HCT116 (cell line): Measurements from ENCODE around the gene POLR3H. TPM values are rescaled to one million over a fixed set of nuclear protein-coding genes. Genes with fewer than 3 reads are reported as not detected.

Source experiments
- ATAC-seq: fragments of 200-7000 bp; cut with Tn5 transposase; 2 replicates; pipeline ENCODE4 v1.9.1; 2020; ENCODE audit warnings: mild to moderate bottlenecking, moderate library complexity
- BruUV-seq: library from RNA; stranded (reverse); fragments of 400-500 nt; replicated peaks from 2 replicates; lab custom pipeline; 2021; lab: Mats Ljungman, UMichigan
- CTCF ChIA-PET: fragments of 300-600 bp; sonication (Branson Sonifier 250); formaldehyde crosslinking; loops from one replicate; lab custom pipeline; 2021; ENCODE audit warnings: antibody characterized with exemption; lab: Charles Lee
- POLR2A ChIA-PET: fragments of 300-600, 350-600 bp; sonication (Branson Sonifier 250); formaldehyde crosslinking; loops from one replicate; lab custom pipeline; 2021; ENCODE audit warnings: antibody characterized with exemption; lab: Charles Lee
- RAD21 ChIA-PET, 2 experiments: fragments of 300-600 bp; sonication (Branson Sonifier 250); formaldehyde crosslinking; loops; one replicate each; lab custom pipeline; 2023; ENCODE audit warnings: low total read pairs in 2 of 2; ENCODE audit not compliant: uncharacterized antibody in 2 of 2, unreplicated experiment in 2 of 2, low non-redundant PET in 1 of 2; lab: Charles Lee
- DNase-seq: peaks from one replicate; pipeline ENCODE4 v3.0.0-alpha.2; 2010; ENCODE audit warnings: low read depth, low spot score
- H2AFZ ChIP-seq: fragments of 200-600 bp; shearing (Covaris generic), sonication (generic); 2 replicates; pipeline ENCODE4 v1.6.1; 2017; ENCODE audit warnings: low read depth, mixed run types, mixed read lengths, antibody characterized with exemption, low read length; ENCODE audit not compliant: poor library complexity, severe bottlenecking
- H3K27ac ChIP-seq: 2 replicates; pipeline ENCODE4 v1.5.1; 2012; ENCODE audit warnings: low read depth, low read length
- H3K27me3 ChIP-seq: fragments of 200-600 bp; sonication (generic); 2 replicates; pipeline ENCODE4 v1.6.1; 2016; ENCODE audit warnings: mixed run types, low read length, mixed read lengths; ENCODE audit not compliant: insufficient read depth
- H3K36me3 ChIP-seq, 2 experiments: fragments of 200-500 bp in 1 of 2; fragments of 200-600 bp in 1 of 2; sonication (Bioruptor generic) in 1 of 2; sonication (generic) in 1 of 2; 2 replicates each; pipeline versions ENCODE4 v1.5.1 to v1.6.1; 2014 to 2016; ENCODE audit warnings: low read length in 2 of 2, inconsistent platforms in 1 of 2, mixed read lengths in 1 of 2, mixed run types in 1 of 2; ENCODE audit not compliant: insufficient read depth in 2 of 2, control insufficient read depth in 1 of 2
- H3K4me1 ChIP-seq, 2 experiments: fragments of 200-600 bp in 1 of 2; sonication (generic) in 1 of 2; 2 replicates each; pipeline versions ENCODE4 v1.5.1 to v1.6.1; 2012 to 2017; ENCODE audit warnings: low read length in 2 of 2, inconsistent platforms in 1 of 2, mild to moderate bottlenecking in 1 of 2, mixed read lengths in 1 of 2, mixed run types in 1 of 2, moderate library complexity in 1 of 2; ENCODE audit not compliant: insufficient read depth in 2 of 2, control insufficient read depth in 1 of 2
- H3K4me2 ChIP-seq: fragments of 200-600 bp; sonication (generic); 2 replicates; pipeline ENCODE4 v1.6.1; 2017; ENCODE audit warnings: mixed run types, low read length, mixed read lengths
- H3K4me3 ChIP-seq, 2 experiments: fragments of 200-600 bp in 1 of 2; sonication (generic) in 1 of 2; replicated peaks in 1 of 2; 2 replicates each; pipeline ENCODE4 v1.5.1; 2011 to 2016; ENCODE audit warnings: low read length in 2 of 2, control low read depth in 1 of 2, low read depth in 1 of 2, mild to moderate bottlenecking in 1 of 2, mixed read lengths in 1 of 2, mixed run types in 1 of 2
- H3K79me2 ChIP-seq: fragments of 200-600 bp; sonication (generic); 2 replicates; pipeline ENCODE4 v1.6.1; 2017; ENCODE audit warnings: mild to moderate bottlenecking, mixed run types, low read length, moderate library complexity, mixed read lengths; ENCODE audit not compliant: insufficient read depth
- H3K9ac ChIP-seq: fragments of 200-600 bp; sonication (generic); 2 replicates; pipeline ENCODE4 v1.6.1; 2016; ENCODE audit warnings: low read length, mixed read lengths
- H3K9me2 ChIP-seq: fragments of 200-600 bp; sonication (generic), shearing (Covaris generic); 2 replicates; pipeline ENCODE4 v1.6.1; 2017; ENCODE audit warnings: mixed run types, mild to moderate bottlenecking, moderate library complexity; ENCODE audit not compliant: insufficient read depth
- H3K9me3 ChIP-seq, 2 experiments: fragments of 200-500 bp in 1 of 2; fragments of 200-600 bp in 1 of 2; sonication (Bioruptor generic) in 1 of 2; sonication (generic) in 1 of 2; 2 replicates each; pipeline ENCODE4 v1.6.1; 2014 to 2017; ENCODE audit warnings: low read length in 2 of 2, mixed read lengths in 2 of 2, inconsistent platforms in 1 of 2, low read depth in 1 of 2, mild to moderate bottlenecking in 1 of 2, mixed run types in 1 of 2, moderate library complexity in 1 of 2; ENCODE audit not compliant: control insufficient read depth in 1 of 2, insufficient read depth in 1 of 2
- H4K20me1 ChIP-seq: fragments of 200-600 bp; sonication (generic), shearing (Covaris generic); 2 replicates; pipeline ENCODE4 v1.6.1; 2017; ENCODE audit warnings: mixed run types, mild to moderate bottlenecking, moderate library complexity; ENCODE audit not compliant: insufficient read depth
- CEBPB ChIP-seq: IDR thresholded peaks from 2 replicates; pipeline ENCODE4 v1.6.1; 2012; ENCODE audit warnings: low read depth
- EGR1 ChIP-seq: IDR thresholded peaks from 2 replicates; pipeline ENCODE4 v1.6.1; 2012; ENCODE audit warnings: low read depth
- RAD21 ChIP-seq: IDR thresholded peaks from 2 replicates; pipeline ENCODE4 v1.6.1; 2012; ENCODE audit warnings: low read depth, mild to moderate bottlenecking
- intact Hi-C: fragments of 100-400 bp; cut with micrococcal nuclease; formaldehyde crosslinking; loops from 2 replicates; pipeline ENCODE4 v1.10.0; 2022
- total RNA-seq: library from RNA; stranded (reverse); gene quantifications from one replicate; pipeline ENCODE4 v1.2.1, GENCODE V29; 2021; ENCODE audit not compliant: unreplicated experiment
- TF ChIP-seq, protein P1 (sequence below), 3 experiments: fragments of 200-600 bp in 1 of 3; sonication (generic) in 1 of 3; IDR thresholded peaks in 2 of 3; conservative IDR thresholded peaks in 1 of 3; 2 replicates each; pipeline ENCODE4 v1.5.1; 2012 to 2017; ENCODE audit warnings: low read depth in 2 of 3, low read length in 2 of 3, antibody characterized with exemption in 1 of 3, borderline replicate concordance in 1 of 3, control low read depth in 1 of 3, mild to moderate bottlenecking in 1 of 3, mixed read lengths in 1 of 3, mixed run types in 1 of 3, moderate library complexity in 1 of 3; ENCODE audit not compliant: insufficient read depth in 1 of 3

Gene POLR3H
- total RNA-seq, 1 experiment from 2014 or later = 62.1 TPM

DNA sequence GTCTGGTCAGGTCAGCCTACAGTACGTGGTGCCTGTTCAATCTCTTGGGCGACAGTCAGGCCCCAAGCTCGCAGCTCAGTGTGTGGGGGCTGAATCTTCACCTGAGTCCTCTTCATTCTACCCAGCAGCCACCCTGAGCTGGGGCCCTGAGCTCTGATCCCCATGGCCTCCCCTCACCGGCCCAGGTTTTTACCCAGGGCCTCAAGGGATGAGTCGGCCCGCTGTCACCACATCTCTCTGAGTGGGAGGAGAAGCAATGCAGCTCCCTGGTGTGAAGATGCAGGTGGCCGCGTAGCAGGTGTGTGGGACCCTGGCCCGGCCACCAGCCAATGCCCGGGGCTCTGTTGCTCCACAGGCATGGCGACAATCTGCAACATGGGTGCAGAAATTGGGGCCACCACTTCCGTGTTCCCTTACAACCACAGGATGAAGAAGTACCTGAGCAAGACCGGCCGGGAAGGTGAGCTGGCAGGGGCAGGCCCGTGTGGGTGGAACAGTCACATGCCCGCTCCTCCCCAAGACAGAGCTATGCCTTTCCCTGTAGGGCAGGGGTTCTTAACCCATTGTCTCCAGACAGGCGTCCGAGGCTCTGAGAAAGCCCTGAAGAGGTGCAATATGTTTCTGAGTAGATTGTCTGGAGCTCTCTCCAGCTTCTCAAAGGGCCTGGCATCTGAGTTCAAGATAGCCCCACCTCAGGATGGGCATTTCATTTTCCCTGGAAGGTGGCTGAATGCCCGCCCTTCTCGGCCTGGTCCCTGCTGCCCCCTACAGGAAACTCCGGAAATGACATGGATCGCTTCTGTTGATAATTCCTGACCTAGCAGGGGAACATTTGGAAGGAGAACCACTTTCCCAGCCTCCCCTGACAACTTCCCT, 26.9 kb downstream of the POLR3H start:
- H3K27me3 ChIP-seq = no peaks in the 10 kb centered on the region
- ChIA-PET RAD21 (interaction anchor here (1.0 to 2.4 kb wide), 4 partner anchors 12 to 115 kb away, joined by 4 to 18 read pairs (median 6); no protein-coding TSS in a partner anchor), CTCF (interaction anchor here (0.7 to 4.3 kb wide), 15 partner anchors 9 to 834 kb away, joined by 3 to 90 read pairs (median 3); partner anchors contain the start of genes ACO2, PHF5A and TEF), POLR2A (interaction anchor here (0.7 to 1.5 kb wide), 2 partner anchors 71 to 114 kb away, joined by 3 to 8 read pairs; partner anchors contain the start of gene TOB2)
- H3K4me2 ChIP-seq = peak overlapping the region; percentile 52
- peaks cover 19 to 32% of the 10 kb centered on the region in 2 experiments for H3K4me1 ChIP-seq
- H2AFZ ChIP-seq = no peak overlapping the region
- H3K9ac ChIP-seq = 0 out of 2 replicates have a peak overlapping the region, but pooled peaks have one; percentile 11
- no peaks in the 10 kb centered on the region for H3K9me3 ChIP-seq
- peaks cover 5 to 44% of the 10 kb centered on the region in 2 experiments; a peak in 3 of 4 replicates for H3K36me3 ChIP-seq
- no TSS peak for BruUV-seq
- peak; percentile 53 for ATAC-seq
- no peak for DNase-seq
- H4K20me1 ChIP-seq = no peaks in the 10 kb centered on the region
- H3K79me2 ChIP-seq = peaks cover 7% of the 10 kb centered on the region; the same call in 1 of the 2 replicates
- peak overlapping the region; percentile 53 for H3K27ac ChIP-seq
- TF ChIP-seq, protein P1, sequence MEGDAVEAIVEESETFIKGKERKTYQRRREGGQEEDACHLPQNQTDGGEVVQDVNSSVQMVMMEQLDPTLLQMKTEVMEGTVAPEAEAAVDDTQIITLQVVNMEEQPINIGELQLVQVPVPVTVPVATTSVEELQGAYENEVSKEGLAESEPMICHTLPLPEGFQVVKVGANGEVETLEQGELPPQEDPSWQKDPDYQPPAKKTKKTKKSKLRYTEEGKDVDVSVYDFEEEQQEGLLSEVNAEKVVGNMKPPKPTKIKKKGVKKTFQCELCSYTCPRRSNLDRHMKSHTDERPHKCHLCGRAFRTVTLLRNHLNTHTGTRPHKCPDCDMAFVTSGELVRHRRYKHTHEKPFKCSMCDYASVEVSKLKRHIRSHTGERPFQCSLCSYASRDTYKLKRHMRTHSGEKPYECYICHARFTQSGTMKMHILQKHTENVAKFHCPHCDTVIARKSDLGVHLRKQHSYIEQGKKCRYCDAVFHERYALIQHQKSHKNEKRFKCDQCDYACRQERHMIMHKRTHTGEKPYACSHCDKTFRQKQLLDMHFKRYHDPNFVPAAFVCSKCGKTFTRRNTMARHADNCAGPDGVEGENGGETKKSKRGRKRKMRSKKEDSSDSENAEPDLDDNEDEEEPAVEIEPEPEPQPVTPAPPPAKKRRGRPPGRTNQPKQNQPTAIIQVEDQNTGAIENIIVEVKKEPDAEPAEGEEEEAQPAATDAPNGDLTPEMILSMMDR (IDR thresholded peaks at IDR 0.05 in 2 of 3, conservative IDR thresholded peaks at IDR 0.05 in 1 of 3; ENCODE audit: borderline replicate concordance in 1 of 3, insufficient read depth in 1 of 3, low read depth in 2 of 3, low read length in 2 of 3) = peak; percentile 74 to 96 (median 85); a peak in 5 of 6 replicates
- TF ChIP-seq EGR1 (peak; percentile 76), CEBPB (no peak), RAD21 (peak; percentile 96)
- H3K4me3 ChIP-seq = peak overlapping the region in 1 of 2 experiments; percentile 8; a peak in 1 of 4 replicates
- intact Hi-C loops = loop anchor here (1.0 to 2.0 kb wide), 2 partner anchors 71 to 114 kb away; partner anchors contain the start of gene TOB2
- no peaks in the 10 kb centered on the region for H3K9me2 ChIP-seq
